ENCODE results near the gene MROH2B.

- TF ChIP-seq SMC3 (conservative IDR thresholded peaks at IDR 0.05; ENCODE audit: poor library complexity) (no peak), CTCF (IDR thresholded peaks at IDR 0.05; ENCODE audit: poor library complexity, severe bottlenecking) (no peak), EP300 (conservative IDR thresholded peaks at IDR 0.05; ENCODE audit: poor library complexity, severe bottlenecking) (no peak), EZH2 (IDR thresholded peaks at IDR 0.05; ENCODE audit: borderline replicate concordance, insufficient read depth, low read length, poor library complexity, severe bottlenecking) (no peak), TAF1 (IDR thresholded peaks at IDR 0.05; ENCODE audit: low read depth) (no peak), REST (IDR thresholded peaks at IDR 0.05; ENCODE audit: borderline replicate concordance) (no peak), RAD21 (conservative IDR thresholded peaks at IDR 0.05) (no peak), MXI1 (conservative IDR thresholded peaks at IDR 0.05; ENCODE audit: poor library complexity, severe bottlenecking) (no peak)
Measured at GRCh38 chr5:40957048-40957447, 114.1 kb downstream of the MROH2B start.

Data from neural cell (in vitro differentiated cells).